ENCODE results near the gene PLAAT3.
"Not testable (repeated sequence)": the region's sequence is repeated elsewhere in the genome, so short reads cannot be mapped to it uniquely, and the experiment has no call there.

The PLAAT3 gene

DNA sequence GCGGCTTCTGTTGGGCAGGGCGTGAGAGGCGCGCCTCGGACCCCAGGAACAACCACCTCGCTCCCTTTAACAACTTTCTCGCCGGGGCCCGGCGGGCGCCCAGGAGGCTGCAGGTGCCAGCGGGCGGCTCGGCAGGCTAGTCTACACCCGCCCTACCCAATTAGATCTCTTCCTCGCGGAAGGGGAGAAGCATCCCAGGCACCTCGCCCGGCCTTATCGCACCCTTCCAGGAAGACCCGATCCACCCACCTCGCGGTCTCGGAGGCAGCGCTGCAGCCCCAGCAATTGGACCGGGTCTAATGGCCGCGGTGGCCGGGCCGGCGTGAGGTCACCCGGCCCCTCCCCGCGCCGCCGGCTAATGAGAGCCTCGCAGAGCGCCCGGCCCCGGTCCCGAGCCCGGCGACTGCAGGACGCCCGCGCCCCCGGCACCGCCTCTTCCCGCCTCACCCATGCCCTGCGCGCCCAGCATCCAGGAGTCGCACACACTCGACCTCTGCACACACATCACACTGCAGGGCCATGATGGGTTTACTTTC is at the start of gene PLAAT3:
TSS of gene PLAAT3 (minus strand) at position 298 of the 536 bp plus-strand sequence. CDS start 419 bp downstream, outside the sequence.
- peak; percentile 47 for DNase-seq

DNA sequence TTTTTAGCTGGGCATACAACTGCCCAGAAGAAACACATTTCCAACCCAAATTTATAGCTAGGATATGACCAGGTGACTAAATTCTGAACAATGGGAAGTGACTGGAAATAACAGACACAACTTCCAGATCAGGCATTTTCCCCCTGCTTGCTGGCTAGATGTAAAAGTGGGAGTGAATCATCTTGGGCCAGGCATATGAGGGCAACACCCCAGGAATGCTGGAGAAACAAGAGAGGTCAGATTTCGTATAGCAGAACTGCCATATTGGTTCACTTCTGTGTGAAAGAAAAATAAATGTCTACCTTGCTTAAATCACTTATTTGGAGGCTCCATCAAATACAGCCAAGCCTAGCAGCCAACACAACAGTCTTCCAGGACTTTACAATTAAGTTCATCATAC is 49.6 kb upstream of the PLAAT3 start:
- no peak for DNase-seq

DNA sequence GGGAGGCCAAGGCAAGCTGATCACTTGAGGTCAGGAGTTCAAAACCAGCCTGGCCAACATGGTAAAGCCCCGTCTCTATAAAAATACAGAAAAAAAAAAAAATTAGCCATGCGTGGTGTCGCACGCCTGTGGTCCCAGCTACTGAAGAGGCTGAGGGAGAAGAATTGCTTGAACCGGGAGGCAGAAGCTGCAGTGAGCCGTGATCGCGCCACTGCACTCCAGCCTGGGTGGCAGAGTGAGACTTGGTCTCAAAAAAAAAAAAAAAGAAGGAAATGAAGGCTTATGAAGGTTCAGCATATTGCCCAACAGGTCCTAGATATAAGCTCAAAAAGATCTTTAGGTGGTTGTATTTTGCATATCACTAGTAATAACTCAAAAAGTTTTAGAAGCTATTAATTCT is 46.7 kb upstream of the PLAAT3 start:
- no peak for DNase-seq

DNA sequence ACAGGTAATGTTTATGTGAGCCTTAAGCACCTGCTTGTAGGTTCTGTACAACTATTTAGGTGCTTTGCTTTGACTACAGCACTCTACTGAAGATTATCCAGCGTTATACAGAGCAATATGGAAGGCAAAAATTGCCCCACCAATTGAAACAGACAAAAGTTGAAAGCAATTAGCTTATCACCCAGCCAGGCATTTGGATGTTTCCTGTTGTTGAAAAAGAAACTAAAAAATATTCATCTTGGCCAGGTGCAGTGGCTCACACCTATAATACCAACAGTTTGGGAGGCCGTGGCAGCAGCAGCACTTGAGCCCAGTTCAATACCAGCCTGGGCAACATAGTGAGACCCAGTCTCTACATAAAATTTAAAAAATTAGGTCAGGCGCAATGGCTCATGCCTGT is 38.4 kb upstream of the PLAAT3 start:
- DNase-seq = no peak

DNA sequence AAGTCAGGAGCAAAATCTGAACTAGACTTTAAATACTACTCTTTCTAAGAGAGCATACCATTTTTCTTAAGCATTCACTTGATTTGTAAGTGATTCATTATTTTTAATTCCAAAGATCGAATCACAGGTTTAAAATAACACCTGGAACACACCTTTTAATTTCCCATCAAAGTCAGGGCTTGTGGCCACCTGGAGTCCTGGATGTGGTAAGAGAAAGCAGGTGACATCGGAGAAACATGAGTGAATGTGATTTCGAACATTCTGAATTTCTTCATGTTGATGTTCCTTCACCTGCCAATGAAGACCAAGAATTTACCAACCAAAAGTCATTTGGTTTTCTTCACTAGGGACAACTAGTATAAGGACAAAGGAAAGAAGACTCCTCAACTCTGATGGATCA is 29.0 kb upstream of the PLAAT3 start:
- no peak for DNase-seq

DNA sequence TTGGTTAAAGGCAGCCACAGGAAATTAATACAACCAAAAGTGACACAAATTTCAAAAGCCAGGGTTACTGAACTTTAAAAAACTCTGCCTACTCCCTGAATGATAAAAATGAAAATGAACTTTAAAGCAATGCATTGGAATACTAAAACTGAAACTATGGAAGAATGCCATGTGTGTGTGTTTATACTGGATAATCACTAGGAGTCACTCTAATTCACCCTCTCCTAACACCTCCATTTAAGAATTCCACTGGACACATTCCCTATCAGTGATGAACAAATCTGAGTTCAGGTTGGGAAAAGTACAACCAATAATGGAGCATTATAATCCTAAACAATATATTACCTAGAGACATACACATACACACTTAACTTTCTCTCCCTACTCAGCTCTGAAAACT is 27.5 kb upstream of the PLAAT3 start:
- DNase-seq = no peak

DNA sequence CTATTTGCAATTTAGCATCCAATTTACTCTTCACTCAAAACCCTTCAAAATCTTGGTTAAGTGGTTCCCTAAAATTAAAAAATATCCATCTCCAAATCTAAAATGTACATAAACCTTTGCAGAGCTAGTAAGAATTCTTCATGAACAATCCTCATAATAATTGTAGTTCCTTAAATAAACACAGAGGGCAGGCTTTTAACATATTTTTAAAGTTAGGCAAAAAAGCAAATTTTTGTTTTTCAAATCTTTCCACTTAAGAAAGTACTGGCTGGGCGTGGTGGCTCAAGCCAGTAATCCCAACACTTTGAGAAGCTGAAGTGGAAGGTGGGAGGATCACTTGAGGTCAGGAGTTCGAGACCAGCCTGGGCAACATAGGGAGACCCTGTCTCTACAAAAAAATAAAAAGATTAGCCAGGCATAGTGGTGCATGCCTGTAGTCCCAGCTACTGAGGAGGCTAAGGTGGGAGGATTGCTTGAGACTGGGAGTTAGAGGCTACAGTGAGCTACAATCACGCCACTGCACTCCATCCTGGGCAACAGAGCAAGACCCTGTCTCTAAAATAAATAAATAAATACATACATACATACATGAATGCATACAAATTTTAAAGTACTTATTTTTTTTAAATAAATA is 25.1 kb upstream of the PLAAT3 start:
- DNase-seq = no peak

DNA sequence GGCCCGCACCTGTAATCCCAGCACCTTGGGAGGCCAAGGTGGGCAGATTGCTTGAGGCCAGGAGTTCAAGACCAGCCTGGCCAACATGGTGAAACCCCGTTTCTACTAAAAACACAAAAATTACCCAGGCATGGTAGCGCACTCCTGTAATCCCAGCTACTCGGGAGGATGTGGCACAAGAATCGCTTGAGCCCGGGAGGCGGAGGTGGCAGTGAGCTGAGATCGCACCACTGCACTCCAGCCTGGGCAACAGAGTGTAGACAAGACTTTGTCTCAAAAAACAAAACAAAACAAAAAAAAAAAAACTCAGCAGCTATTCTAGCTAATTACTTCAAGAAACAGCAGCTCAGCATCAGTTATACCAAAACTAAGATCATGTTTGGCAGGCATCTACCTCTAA is 24.2 kb upstream of the PLAAT3 start:
- not testable (repeated sequence) for DNase-seq

DNA sequence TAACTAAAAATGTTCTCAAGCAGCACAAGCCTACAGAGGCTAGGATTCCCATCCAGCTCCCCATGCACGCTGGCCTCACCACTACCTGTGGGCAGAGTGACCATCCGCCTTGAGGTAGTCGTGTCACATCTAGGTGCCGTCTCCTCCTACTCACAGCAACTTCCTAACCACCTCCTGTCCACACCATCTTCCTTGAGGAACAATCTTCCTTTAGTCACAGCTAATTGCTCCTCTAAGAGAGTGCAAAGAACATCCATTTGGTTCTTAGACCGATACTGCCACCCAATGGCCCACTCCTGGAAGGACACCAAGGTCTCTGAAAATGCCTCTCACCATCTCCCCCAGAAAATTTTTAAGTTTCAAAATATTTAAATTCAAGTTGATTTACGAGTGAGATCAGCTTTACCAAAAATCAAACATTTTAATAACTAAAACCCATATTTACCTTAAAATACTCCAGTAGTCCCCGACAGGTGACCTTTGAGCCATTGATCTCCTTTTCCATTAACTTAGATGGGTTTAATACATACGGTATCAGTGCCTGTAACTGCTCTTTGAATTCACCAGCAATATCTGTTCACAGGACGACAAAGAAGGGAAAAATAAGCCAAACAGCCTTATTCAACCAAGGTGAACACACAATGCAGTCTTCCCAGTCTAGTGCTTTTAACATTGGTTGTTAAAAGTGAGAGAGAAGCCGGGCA is 21.7 kb upstream of the PLAAT3 start:
- peak; percentile 70 for DNase-seq

DNA sequence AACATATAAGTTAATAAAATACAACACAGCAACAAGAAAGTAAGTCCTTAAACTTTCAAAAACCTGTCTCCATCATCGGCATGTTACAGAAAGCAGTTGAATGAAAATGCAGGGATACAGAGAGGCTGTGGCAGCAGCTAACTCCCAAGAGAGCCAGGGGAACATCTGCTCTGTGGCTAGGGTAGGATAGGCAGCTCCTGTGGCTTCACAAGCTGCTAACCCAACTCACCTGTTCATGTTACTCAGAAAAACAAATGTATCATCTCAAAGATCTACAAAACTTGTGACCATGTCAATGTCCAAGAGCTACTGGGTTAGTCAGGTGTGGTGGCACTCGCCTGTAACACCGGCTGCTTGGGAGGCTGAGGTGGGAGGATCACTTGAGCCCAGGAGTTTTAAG is 15.2 kb upstream of the PLAAT3 start:
- no peak for DNase-seq

DNA sequence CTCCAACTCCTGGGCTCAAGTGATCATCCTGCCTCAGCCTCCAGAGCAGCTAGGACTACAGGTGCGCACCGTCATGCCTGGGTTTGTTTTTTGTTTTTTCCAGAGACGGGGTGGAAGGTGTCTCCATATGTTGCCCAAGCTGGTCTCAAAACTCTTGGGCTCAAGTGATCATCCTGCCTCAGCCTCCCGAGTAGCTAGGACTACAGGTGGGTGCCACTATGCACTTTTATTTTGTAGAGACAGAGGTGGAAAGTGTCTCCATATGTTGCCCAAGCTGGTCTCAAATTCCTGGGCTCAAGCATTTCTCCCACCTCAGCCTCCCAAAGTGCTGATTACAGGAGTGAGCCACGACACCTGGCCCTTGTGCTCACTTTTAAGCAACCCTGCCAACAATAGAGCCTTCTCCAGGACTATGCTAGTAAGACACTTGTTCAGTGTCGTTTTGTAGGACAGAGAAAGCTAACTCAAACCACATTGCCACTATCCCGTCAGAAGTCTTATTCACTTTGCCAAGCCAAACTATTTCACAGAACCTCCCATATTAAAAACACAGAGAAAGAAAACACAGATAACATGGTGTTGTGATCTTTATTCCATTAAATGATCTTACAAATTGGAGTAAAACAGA is 9.4 kb upstream of the PLAAT3 start:
- no peak for DNase-seq

DNA sequence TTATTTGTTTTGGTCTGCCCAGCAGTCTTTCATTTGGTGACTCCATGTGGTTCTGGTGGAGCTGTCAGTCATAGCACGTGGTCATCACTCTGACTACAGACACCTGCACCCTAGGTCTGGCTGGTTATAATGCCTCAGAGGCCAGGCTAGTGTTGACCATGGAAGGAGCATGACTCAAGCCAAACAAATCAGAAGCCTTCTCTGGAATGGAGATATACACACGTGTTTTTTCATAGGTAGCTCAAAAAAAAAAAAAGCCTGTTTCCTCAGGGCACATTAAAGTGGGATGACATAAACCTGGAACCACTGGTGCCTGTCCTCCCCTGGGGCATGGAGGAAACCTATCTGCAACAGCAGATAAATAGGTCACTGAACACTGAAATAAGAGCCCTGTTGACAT is 8.1 kb upstream of the PLAAT3 start:
- DNase-seq = no peak

DNA sequence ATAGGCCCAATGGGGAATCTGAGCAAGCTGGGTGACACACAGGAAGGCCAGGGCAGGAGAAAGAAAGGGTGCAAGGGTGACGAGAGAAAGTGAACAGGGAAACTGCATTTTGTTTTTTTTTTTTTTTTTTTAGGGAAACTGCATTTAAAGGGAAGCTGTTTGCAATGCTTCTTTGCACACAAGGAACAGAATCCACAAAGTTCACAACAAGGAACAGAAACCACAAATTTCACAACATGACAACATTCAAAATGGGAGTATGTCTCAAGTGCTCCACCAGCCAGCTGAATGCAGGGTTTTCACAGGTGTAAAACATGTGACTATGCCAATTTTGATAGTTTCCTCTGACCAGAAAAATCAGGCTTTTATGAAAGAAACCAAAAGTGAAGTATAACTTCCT is 6.8 kb upstream of the PLAAT3 start:
- DNase-seq = peak; percentile 15

DNA sequence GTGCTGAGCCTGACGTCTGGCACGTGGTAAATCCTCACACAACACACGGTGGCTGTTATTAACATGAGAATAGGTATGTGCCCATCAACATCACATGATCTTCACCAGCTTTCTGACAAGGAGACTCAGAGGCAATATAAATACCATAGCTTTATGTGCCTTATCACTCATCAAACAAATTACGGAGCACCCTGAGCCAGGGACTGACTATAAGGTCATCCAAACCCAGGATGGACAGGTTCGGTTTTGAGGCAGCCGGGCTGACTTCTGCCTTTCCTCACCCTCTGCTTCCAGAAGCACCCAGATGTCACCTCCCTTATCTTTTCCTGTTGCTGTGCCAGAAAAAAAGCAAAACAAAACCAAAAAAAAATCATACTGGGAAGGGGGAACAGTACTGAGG is 5.7 kb upstream of the PLAAT3 start:
- DNase-seq = no peak

DNA sequence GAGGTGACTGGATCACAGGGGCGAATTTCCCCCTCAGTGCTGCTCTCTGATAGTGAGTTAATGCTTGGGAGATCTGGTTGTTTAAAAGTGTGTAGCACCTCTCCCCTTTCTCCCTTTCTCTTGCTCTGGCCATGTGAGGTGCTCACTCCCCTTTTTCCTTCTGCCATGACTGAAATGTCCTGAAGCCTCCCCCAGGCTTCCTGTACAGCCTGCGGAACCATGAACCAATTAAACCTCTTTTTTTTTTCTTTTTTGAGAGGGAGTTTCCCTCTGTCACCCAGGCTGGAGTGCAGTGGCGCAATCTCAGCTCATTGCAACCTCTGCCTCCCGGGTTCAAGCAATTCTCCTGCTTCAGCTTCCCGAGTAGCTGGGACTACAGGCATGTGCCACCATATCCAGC is 3.5 kb upstream of the PLAAT3 start:
- not testable (repeated sequence) for DNase-seq

DNA sequence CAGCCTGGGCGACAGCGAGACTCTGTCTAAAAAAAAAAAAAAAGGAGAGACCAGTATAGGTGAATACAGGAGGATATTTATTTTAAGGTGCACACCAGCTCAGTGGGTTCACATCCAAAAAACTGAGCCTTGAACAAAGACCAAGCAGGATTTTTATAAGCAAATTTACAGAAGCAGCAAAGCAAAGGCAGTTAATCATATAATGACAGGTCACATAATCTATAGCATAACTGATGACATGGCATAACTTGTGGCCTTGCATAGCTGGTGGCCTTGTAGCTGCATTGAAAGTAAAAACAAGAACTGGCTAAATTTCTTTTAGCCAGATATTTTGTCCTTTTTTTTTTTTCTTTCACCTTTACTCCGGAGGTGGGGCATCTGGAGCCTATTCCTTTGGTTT is 2.7 kb upstream of the PLAAT3 start:
- DNase-seq = no peak

DNA sequence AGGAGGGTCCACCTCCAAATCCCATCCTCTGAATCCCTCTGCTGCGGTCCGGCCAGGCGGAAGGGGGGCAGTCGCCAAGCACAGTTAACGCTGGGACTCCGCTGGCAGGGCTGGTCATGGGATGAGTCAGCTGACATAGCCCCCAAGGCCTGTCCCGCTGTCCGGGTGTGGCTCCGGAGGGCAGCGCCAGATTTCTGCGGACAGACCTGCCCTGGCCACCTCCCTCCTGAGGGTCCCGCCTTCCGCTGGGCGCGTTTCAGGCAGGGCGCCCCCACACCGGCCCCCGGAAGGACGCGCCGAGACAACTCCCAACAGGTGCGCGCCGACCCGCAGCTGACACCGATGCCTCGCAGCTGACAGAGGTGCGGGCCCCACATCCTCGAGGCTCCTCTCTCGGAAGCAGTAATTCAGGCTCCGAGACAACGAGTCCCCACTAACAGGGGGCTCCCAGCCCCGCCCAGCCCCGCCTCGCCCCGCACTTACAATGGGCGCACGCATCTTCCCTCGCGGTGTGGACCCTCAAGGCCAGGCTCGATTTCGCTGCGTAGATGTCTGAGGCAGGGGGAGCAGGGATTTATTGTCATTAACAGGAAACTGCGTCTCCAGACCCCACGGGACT is 607 bp downstream of the PLAAT3 start:
- peak; percentile 31 for DNase-seq

DNA sequence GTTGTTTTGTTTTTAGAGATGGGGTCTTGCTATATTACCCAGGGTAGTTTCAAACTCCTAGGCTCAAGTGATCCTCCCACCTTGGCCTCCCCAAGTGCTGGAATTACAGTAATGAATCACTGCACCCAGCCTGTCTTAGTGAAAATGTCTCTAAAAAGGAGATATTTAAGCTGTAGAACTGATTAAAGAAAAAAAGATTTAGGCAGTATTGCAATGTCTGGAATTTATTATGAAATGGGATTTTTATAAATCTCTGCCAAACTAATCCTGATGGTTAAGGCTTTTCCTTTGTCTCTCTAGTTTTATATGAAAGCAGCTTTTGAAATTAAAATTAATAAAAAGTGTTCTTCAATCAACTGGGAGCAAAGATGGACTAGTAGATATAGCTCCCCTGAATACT is 2.1 kb downstream of the PLAAT3 start:
- no peak for DNase-seq

DNA sequence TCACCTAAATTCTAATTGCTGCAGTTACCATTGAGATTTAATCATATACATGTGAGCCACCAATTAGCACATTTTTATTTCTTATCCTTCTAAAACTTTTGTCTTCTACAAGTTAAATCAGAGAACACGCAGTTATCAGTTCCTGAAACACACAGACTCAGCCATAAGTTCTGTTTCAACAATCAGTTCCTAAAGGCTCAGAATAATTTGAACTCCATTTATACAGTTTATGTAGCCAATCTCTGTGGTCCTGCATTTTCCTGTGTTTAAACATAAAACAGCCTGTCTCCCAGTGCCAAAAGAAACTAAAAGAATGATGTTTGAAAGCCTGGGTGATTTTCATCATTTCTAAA is 2.9 kb downstream of the PLAAT3 start:
- no peak for DNase-seq

DNA sequence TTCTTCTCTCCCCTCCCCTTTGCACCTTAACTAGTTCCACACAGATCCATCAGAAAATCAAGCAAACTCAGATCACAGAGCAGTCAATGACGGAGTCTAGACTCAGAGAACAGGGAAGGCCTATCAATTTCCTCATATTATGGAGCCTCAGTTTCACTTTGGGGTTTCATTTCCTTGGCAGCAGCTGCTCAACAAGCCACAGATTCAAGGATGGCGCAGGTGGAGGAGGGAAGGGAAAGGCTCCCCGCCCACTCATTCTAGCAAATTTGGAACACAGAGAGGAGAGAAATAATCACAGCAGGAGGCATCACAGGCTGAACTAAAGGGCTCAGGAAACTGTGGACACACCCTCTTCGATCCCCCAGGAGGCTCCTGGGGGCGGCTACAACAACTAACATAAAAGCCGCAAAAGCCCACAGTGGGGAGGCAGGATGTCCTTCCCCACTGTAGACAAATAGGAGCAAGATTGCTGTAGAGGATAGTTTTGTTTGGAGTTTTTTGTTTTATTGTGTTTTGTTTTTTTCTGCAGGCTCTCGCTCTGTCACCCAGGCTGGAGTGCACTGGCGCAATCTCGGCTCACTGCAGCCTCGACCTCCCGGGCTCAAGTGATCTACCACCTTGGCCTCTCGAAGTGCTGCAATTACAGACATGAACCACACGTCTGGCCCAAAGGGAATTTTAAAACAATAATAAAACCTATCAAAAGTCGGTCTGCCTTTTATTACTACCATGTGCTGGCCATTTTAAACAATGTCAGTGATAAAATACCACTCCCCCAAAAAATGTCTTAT is 3.4 kb downstream of the PLAAT3 start:
- DNase-seq = no peak

DNA sequence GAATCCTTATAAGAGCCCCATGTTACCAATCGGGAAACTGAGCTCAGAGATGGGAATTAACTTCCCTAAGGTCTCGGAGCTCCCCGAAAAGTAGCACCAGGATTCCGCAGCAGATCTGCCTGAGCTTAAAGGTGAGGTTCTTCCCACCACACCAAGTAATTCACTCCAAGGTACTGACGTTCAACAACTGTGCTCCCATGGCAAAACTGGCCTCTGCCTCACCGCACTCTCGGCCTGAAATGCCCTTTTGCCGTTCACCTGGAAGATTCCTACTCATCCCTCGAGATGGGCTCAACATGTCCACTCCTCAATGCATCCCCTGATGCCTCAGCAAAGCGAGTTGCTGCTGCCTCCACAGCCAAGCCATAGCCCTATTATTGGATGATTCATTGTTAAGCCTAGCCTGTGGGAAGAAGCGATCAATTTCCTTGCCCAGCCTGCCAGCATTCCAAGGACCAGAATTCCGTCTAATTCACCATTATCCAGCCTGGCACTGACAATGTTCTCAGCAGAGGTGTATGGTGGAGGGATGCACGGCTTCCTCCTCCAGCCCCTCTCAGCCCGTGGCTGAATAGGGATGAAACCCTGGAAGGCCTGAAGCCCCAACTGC is 4.2 kb downstream of the PLAAT3 start:
- no peak for DNase-seq

DNA sequence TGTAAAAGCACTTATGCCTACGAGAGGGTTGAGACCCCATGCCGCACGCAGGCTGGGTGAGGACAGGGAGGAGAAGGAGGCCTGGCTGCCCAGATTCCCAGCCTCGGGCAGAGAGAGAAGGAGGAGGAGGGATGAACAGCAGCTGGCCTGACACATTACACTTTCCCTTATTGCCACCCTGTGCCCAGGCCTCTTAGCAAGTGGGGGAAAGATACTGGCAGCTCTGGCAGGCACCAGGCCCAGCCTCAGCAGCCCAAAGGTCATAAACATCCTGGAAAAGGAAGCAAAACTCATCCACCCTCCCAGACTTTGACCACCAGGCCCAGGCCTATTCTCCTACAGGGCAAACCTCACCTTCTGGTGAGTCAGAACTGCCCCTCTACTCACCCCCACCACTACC is 4.7 kb downstream of the PLAAT3 start:
- DNase-seq = no peak
